H1 (cell line): ENCODE measurements around the gene JTB. TPM values are rescaled to one million over a fixed set of nuclear protein-coding genes. Genes with fewer than 3 reads are reported as not detected.

Experiments
- CTCF ChIA-PET: fragments of 300-600 bp; sonication (Branson Sonifier 250); formaldehyde crosslinking; loops from one replicate; lab custom pipeline; 2021; ENCODE audit not compliant: partially characterized antibody; lab: Charles Lee
- POLR2A ChIA-PET: fragments of 300-600 bp; sonication (Branson Sonifier 250); formaldehyde crosslinking; loops from one replicate; lab custom pipeline; 2021; ENCODE audit warnings: inconsistent platforms; ENCODE audit not compliant: partially characterized antibody; lab: Charles Lee
- DNase-seq, 2 experiments: peaks; one replicate each; pipeline versions ENCODE4 v3.0.0 to v3.0.0-alpha.2; 2010 to 2022; ENCODE audit warnings: low spot score in 2 of 2, low read depth in 1 of 2, mixed read lengths in 1 of 2
- FAIRE-seq: peaks from 2 replicates; lab custom pipeline; 2011; peaks lifted over from hg19 to GRCh38; lab: Jason Lieb, UNC
- H2AFZ ChIP-seq: 2 replicates; pipeline ENCODE4 v1.8.1; 2012; ENCODE audit warnings: low read length, inconsistent platforms
- H2AK5ac ChIP-seq: 2 replicates; pipeline ENCODE4 v1.6.1; 2013; ENCODE audit warnings: low read depth, low read length
- H2BK120ac ChIP-seq: replicated peaks from 2 replicates; pipeline ENCODE3; 2013; ENCODE audit warnings: low read depth, low read length, inconsistent platforms
- H2BK12ac ChIP-seq: 2 replicates; pipeline ENCODE4 v1.6.1; 2013; ENCODE audit warnings: low read depth, low read length
- H2BK15ac ChIP-seq: 2 replicates; pipeline ENCODE4 v1.6.1; 2013; ENCODE audit warnings: low read length
- H2BK20ac ChIP-seq: 2 replicates; pipeline ENCODE4 v1.6.1; 2013; ENCODE audit warnings: low read length
- H2BK5ac ChIP-seq: 2 replicates; pipeline ENCODE4 v1.6.1; 2013; ENCODE audit warnings: low read depth, low read length
- H3K14ac ChIP-seq: 2 replicates; pipeline ENCODE4 v1.6.1; 2013; ENCODE audit warnings: inconsistent platforms; ENCODE audit not compliant: insufficient read length
- H3K18ac ChIP-seq: 2 replicates; pipeline ENCODE4 v1.6.1; 2013; ENCODE audit warnings: low read length; ENCODE audit errors: extremely low read depth
- H3K23ac ChIP-seq: 2 replicates; pipeline ENCODE4 v1.6.1; 2013; ENCODE audit warnings: inconsistent platforms; ENCODE audit not compliant: insufficient read length
- H3K23me2 ChIP-seq: 2 replicates; pipeline ENCODE4 v1.6.1; 2013; ENCODE audit warnings: low read depth, low read length
- H3K27ac ChIP-seq: 2 replicates; pipeline ENCODE4 v1.6.1; 2011; ENCODE audit warnings: low read depth, low read length, inconsistent platforms
- H3K27me3 ChIP-seq, 4 experiments: replicated peaks in 1 of 4; 1 replicate in 1 of 4; 2 replicates in 3 of 4; pipeline versions ENCODE4 v1.6.1 to v1.8.1; 2011 to 2013; ENCODE audit warnings: low read length in 3 of 4, mild to moderate bottlenecking in 3 of 4, inconsistent platforms in 2 of 4, mixed read lengths in 2 of 4, moderate library complexity in 1 of 4; ENCODE audit not compliant: control insufficient read depth in 3 of 4, insufficient read depth in 3 of 4; ENCODE audit errors: extremely low read depth in 1 of 4
- H3K36me3 ChIP-seq, 4 experiments: 2 replicates each; pipeline versions ENCODE4 v1.6.1 to v1.8.1; 2011 to 2013; ENCODE audit warnings: mild to moderate bottlenecking in 4 of 4, low read length in 3 of 4, moderate library complexity in 2 of 4, control low read depth in 1 of 4, inconsistent platforms in 1 of 4; ENCODE audit not compliant: insufficient read depth in 4 of 4, control insufficient read depth in 2 of 4
- H3K4ac ChIP-seq: replicated peaks from 2 replicates; pipeline ENCODE3; 2013; ENCODE audit warnings: low read length, low read depth, mixed read lengths, inconsistent platforms; ENCODE audit not compliant: insufficient read length
- H3K4me1 ChIP-seq, 4 experiments: replicated peaks in 1 of 4; 1 replicate in 1 of 4; 2 replicates in 3 of 4; pipeline versions ENCODE4 v1.6.1 to v1.8.1; 2011 to 2013; ENCODE audit warnings: low read length in 3 of 4, inconsistent platforms in 2 of 4, mixed read lengths in 1 of 4; ENCODE audit not compliant: insufficient read depth in 4 of 4, control insufficient read depth in 3 of 4
- H3K4me2 ChIP-seq, 2 experiments: 2 replicates each; pipeline versions ENCODE4 v1.6.1 to v1.8.1; 2011 to 2013; ENCODE audit warnings: low read depth in 2 of 2, low read length in 2 of 2, control low read depth in 1 of 2, inconsistent platforms in 1 of 2, mild to moderate bottlenecking in 1 of 2; ENCODE audit not compliant: insufficient read depth in 1 of 2
- H3K4me3 ChIP-seq, 4 experiments: fragments of 200-600, 300-600 bp in 1 of 4; sonication (generic), shearing (Covaris generic), sonication (Bioruptor Twin) in 1 of 4; 2 replicates each; pipeline versions ENCODE4 v1.5.1 to v1.8.1; 2011 to 2016; ENCODE audit warnings: low read length in 4 of 4, low read depth in 3 of 4, control low read depth in 2 of 4, inconsistent platforms in 2 of 4, mild to moderate bottlenecking in 2 of 4, mixed read lengths in 1 of 4, moderate library complexity in 1 of 4; ENCODE audit not compliant: insufficient read depth in 2 of 4; ENCODE audit errors: extremely low read depth in 1 of 4
- H3K56ac ChIP-seq: replicated peaks from 2 replicates; pipeline ENCODE3; 2013; ENCODE audit warnings: low read depth, mild to moderate bottlenecking, mixed read lengths, low read length, inconsistent platforms; ENCODE audit not compliant: insufficient read length
- H3K79me1 ChIP-seq: 2 replicates; pipeline ENCODE4 v1.6.1; 2013; ENCODE audit warnings: low read depth, low read length, control low read depth
- H3K79me2 ChIP-seq, 2 experiments: 2 replicates each; pipeline versions ENCODE4 v1.6.1 to v1.8.1; 2012 to 2013; ENCODE audit warnings: low read length in 2 of 2, mild to moderate bottlenecking in 2 of 2, inconsistent platforms in 1 of 2; ENCODE audit not compliant: insufficient read depth in 2 of 2, control insufficient read depth in 1 of 2
- H3K9ac ChIP-seq, 4 experiments: replicated peaks in 1 of 4; 1 replicate in 1 of 4; 2 replicates in 3 of 4; pipeline versions ENCODE4 v1.6.1 to v1.8.1; 2011 to 2013; ENCODE audit warnings: low read depth in 3 of 4, low read length in 3 of 4, control low read depth in 2 of 4, mild to moderate bottlenecking in 2 of 4, moderate library complexity in 2 of 4, inconsistent platforms in 1 of 4; ENCODE audit errors: extremely low read depth in 1 of 4
- H3K9me3 ChIP-seq, 2 experiments: 2 replicates each; pipeline versions ENCODE4 v1.6.1 to v1.8.1; 2012 to 2013; ENCODE audit warnings: mild to moderate bottlenecking in 2 of 2, moderate library complexity in 2 of 2, control low read depth in 1 of 2, inconsistent platforms in 1 of 2, low read depth in 1 of 2, low read length in 1 of 2, mixed read lengths in 1 of 2; ENCODE audit not compliant: insufficient read depth in 2 of 2
- H4K20me1 ChIP-seq, 2 experiments: replicated peaks in 1 of 2; 2 replicates each; pipeline versions ENCODE3 to v1.8.1; 2011 to 2013; ENCODE audit warnings: inconsistent platforms in 2 of 2, low read length in 2 of 2, mild to moderate bottlenecking in 1 of 2; ENCODE audit not compliant: insufficient read depth in 2 of 2, control insufficient read depth in 1 of 2
- H4K5ac ChIP-seq: 2 replicates; pipeline ENCODE4 v1.6.1; 2013; ENCODE audit warnings: low read length, low read depth, mixed read lengths, inconsistent platforms; ENCODE audit not compliant: insufficient read length
- H4K8ac ChIP-seq: 2 replicates; pipeline ENCODE4 v1.8.0; 2013; ENCODE audit warnings: mild to moderate bottlenecking, moderate library complexity, low read length, inconsistent platforms; ENCODE audit not compliant: insufficient read depth; ENCODE audit errors: extremely low read depth
- H4K91ac ChIP-seq: replicated peaks from 2 replicates; pipeline ENCODE3; 2013; ENCODE audit warnings: low read length, mixed read lengths, inconsistent platforms; ENCODE audit not compliant: insufficient read length
- EZH2 ChIP-seq: fragments of 200-600 bp; sonication (generic); IDR thresholded peaks from 2 replicates; pipeline ENCODE4 v1.7.1; 2012; ENCODE audit warnings: low read depth, mild to moderate bottlenecking, moderate library complexity, low read length, inconsistent platforms; ENCODE audit not compliant: severe bottlenecking
- GABPA ChIP-seq: IDR thresholded peaks from 2 replicates; pipeline ENCODE4 v1.6.1; 2011; ENCODE audit warnings: mild to moderate bottlenecking, low read length, moderate library complexity, borderline replicate concordance; ENCODE audit not compliant: insufficient read depth
- KDM4A ChIP-seq: IDR thresholded peaks from one replicate; pipeline ENCODE4 v1.7.1; 2012; ENCODE audit warnings: low read depth, mild to moderate bottlenecking, moderate library complexity, low read length, inconsistent platforms; ENCODE audit not compliant: severe bottlenecking
- NANOG ChIP-seq: IDR thresholded peaks from 2 replicates; pipeline ENCODE4 v1.6.1; 2011; ENCODE audit warnings: low read length, low read depth, mild to moderate bottlenecking, inconsistent platforms; ENCODE audit not compliant: insufficient read depth, poor library complexity, severe bottlenecking
- POLR2A ChIP-seq, 2 experiments: IDR thresholded peaks; 1 replicate in 1 of 2; 2 replicates in 1 of 2; pipeline ENCODE4 v1.6.1; 2011; ENCODE audit warnings: low read depth in 2 of 2, low read length in 2 of 2, mild to moderate bottlenecking in 2 of 2; ENCODE audit errors: control extremely low read depth in 1 of 2
- SAP30 ChIP-seq: fragments of 300-600 bp; sonication (generic); IDR thresholded peaks from 2 replicates; pipeline ENCODE4 v1.7.1; 2012; ENCODE audit warnings: low read length, moderate library complexity, mild to moderate bottlenecking, inconsistent platforms; ENCODE audit not compliant: insufficient read depth, insufficient replicate concordance
- TAF1 ChIP-seq: IDR thresholded peaks from 2 replicates; pipeline ENCODE4 v1.6.1; 2011; ENCODE audit warnings: mild to moderate bottlenecking, low read depth, low read length
- WGBS, 2 experiments: shearing (Covaris generic) in 1 of 2; methylation state at CpG; one replicate each; pipeline versions ENCODE4 v1.1.6 to v1.1.7; 2013 to 2015; ENCODE audit warnings: low lambda C conversion rate in 2 of 2, mixed read lengths in 2 of 2, inconsistent platforms in 1 of 2, low coverage in 1 of 2, missing lambda C conversion rate in 1 of 2; ENCODE audit not compliant: insufficient replicate concordance in 2 of 2, insufficient coverage in 1 of 2, insufficient read length in 1 of 2; ENCODE audit errors: extremely low coverage in 1 of 2, missing lambda C conversion rate in 1 of 2; 5-methylcytosine and 5-hydroxymethylcytosine counted together
- polyA plus RNA-seq, 7 experiments: library from polyadenylated mRNA; depleted of rRNA in 3 of 7; stranded (reverse) in 5 of 7; unstranded in 2 of 7; fragments of >200 nt in 5 of 7; fragments of 200-250 nt in 2 of 7; gene quantifications; 1 replicate in 5 of 7; 2 replicates in 1 of 7; 4 replicates in 1 of 7; pipeline versions ENCODE4 v1.2.1 to v1.2.3, GENCODE V29; 2011 to 2013; ENCODE audit warnings: missing spikeins in 2 of 7, mixed read lengths in 2 of 7
- total RNA-seq: library from RNA; stranded (reverse); fragmentation: NEBNext Ultra II Directional; extraction: Animal tissue kit (Norgen Biotek cat#: 25700); gene quantifications from 2 replicates; pipeline ENCODE4 v1.2.1, GENCODE V29; 2021

The JTB gene
- total and polyA plus RNA-seq, 2 of the 8 experiments (the other 6 are each of a cell fraction or from before 2014, with no cell fraction given): 91.1 to 122 TPM

DNA sequence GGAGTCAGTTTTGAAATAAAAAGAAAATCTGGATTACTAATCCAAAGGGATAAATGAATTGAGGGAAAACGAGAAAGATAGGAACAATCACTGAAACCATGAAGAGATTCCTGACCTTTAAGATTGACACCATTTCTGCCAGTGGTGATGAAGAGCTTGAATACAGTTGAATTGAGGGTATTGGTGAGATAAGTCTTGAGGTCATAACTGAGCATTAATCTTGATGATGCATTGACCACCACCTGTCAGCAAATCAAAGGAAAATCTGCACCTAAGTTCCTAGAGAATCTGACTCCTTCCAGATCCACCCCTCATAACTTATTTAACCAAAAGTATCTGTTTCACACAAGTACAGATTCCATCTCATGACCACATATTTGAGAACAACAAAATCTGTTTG is 34.7 kb upstream of the JTB start:
- Histone ChIP-seq H3K27ac (no peak overlapping the region), H4K20me1 (no peaks in the 10 kb centered on the region), H2BK20ac (no peak overlapping the region), H3K79me1 (no peaks in the 10 kb centered on the region), H3K23ac (no peak overlapping the region), H2BK15ac (no peak overlapping the region), H3K9me3 (no peaks in the 10 kb centered on the region), H2BK5ac (no peak overlapping the region), H2AK5ac (no peak overlapping the region), H3K23me2 (no peaks in the 10 kb centered on the region), H2AFZ (no peak overlapping the region), H3K4me2 (no peak overlapping the region), H3K56ac (no peak overlapping the region), H3K36me3 (no peaks in the 10 kb centered on the region), H3K4ac (no peak overlapping the region), H3K14ac (no peak overlapping the region), H4K5ac (no peak overlapping the region), H2BK12ac (no peak overlapping the region), H4K91ac (no peak overlapping the region), H3K4me1 (no peaks in the 10 kb centered on the region), H3K4me3 (no peak overlapping the region), H3K79me2 (no peaks in the 10 kb centered on the region), H3K9ac (no peak overlapping the region), H2BK120ac (no peak overlapping the region), H3K18ac (no peak overlapping the region), H3K27me3 (no peaks in the 10 kb centered on the region), H4K8ac (no peak overlapping the region)
- CTCF ChIA-PET: interaction anchor here (0.7 kb wide), 1 partner anchor 178 kb away, joined by 3 read pairs; no protein-coding TSS in a partner anchor
- 78% methylated on average over 1 of the region's 1 CpG; no CpG with 5 or more reads in 1 of the 2 experiments for WGBS, 2 experiments
- POLR2A ChIA-PET: interaction anchor here (0.8 to 1.9 kb wide), 2 partner anchors 13 to 21 kb away, joined by 3 to 13 read pairs; partner anchors contain the start of gene RPS27
- FAIRE-seq (no peak), DNase-seq (no peak)
- no peak for TF ChIP-seq GABPA
- no peak for TF ChIP-seq EZH2
- no peak for TF ChIP-seq KDM4A
- no peak for TF ChIP-seq TAF1
- TF ChIP-seq NANOG: no peak
- no peak for TF ChIP-seq POLR2A (IDR thresholded peaks at IDR 0.05; ENCODE audit: control extremely low read depth in 1 of 2, low read depth in 2 of 2, low read length in 2 of 2)
- TF ChIP-seq SAP30: no peak
